WTC11 (cell line): ENCODE measurements around the gene BABAM2. TPM values are rescaled to one million over a fixed set of nuclear protein-coding genes. Genes with fewer than 3 reads are reported as not detected.

Experiments used
- ATAC-seq: fragments of 200-7000 bp; cut with Tn5 transposase; 2 replicates; pipeline ENCODE4 v1.10.0; 2021; ENCODE audit warnings: mild to moderate bottlenecking, moderate library complexity
- CTCF ChIA-PET: fragments of 300-600 bp; sonication (Branson Sonifier 250); formaldehyde crosslinking; loops from one replicate; lab custom pipeline; 2021; ENCODE audit warnings: antibody characterized with exemption; lab: Charles Lee
- POLR2A ChIA-PET: fragments of 350-600 bp; sonication (Branson Sonifier 250); formaldehyde crosslinking; loops from one replicate; lab custom pipeline; 2021; ENCODE audit warnings: antibody characterized with exemption; lab: Charles Lee
- DNase-seq: peaks from one replicate; pipeline ENCODE4 v3.0.0; 2021; ENCODE audit warnings: low spot score
- H3K27ac Mint-ChIP-seq: 2 replicates; pipeline ENCODE4 v1.8.0; 2021; ENCODE audit warnings: mixed read lengths
- H3K27me3 Mint-ChIP-seq: 2 replicates; pipeline ENCODE4 v1.8.0; 2021; ENCODE audit warnings: low read depth, mild to moderate bottlenecking, moderate library complexity, mixed read lengths
- H3K36me3 Mint-ChIP-seq: 2 replicates; pipeline ENCODE4 v1.8.0; 2021; ENCODE audit warnings: mixed read lengths
- H3K4me1 Mint-ChIP-seq: 2 replicates; pipeline ENCODE4 v1.8.0; 2022; ENCODE audit warnings: mixed read lengths
- H3K4me3 Mint-ChIP-seq: 2 replicates; pipeline ENCODE4 v1.8.0; 2021; ENCODE audit warnings: mild to moderate bottlenecking, moderate library complexity, mixed read lengths
- H3K9me3 Mint-ChIP-seq: 2 replicates; pipeline ENCODE4 v1.8.0; 2021; ENCODE audit warnings: mixed read lengths
- ELF4 ChIP-seq: sonication (generic); formaldehyde crosslinking; IDR thresholded peaks from 2 replicates; pipeline ENCODE4 v1.8.1; 2022; ENCODE audit warnings: low read depth, mild to moderate bottlenecking, moderate library complexity, missing genetic modification reagents
- FOXJ3 ChIP-seq: sonication (generic); formaldehyde crosslinking; IDR thresholded peaks from 2 replicates; pipeline ENCODE4 v1.9.0; 2021; ENCODE audit warnings: missing genetic modification reagents, mild to moderate bottlenecking, borderline replicate concordance
- GRHL2 ChIP-seq: fragments of 250-450 bp; sonication (Bioruptor Pico); IDR thresholded peaks from 2 replicates; pipeline ENCODE4 v1.8.0; 2022; ENCODE audit warnings: mild to moderate bottlenecking, moderate library complexity; ENCODE audit not compliant: insufficient replicate concordance, severe bottlenecking
- IRF1 ChIP-seq: sonication (generic); formaldehyde crosslinking; IDR thresholded peaks from 2 replicates; pipeline ENCODE4 v1.8.0; 2023; ENCODE audit warnings: missing genetic modification reagents
- JUN ChIP-seq: sonication (generic); formaldehyde crosslinking; IDR thresholded peaks from 2 replicates; pipeline ENCODE4 v1.8.0; 2023; ENCODE audit warnings: mild to moderate bottlenecking, missing genetic modification reagents
- KAT7 ChIP-seq: sonication (generic); formaldehyde crosslinking; IDR thresholded peaks from 2 replicates; pipeline ENCODE4 v1.8.1; 2023; ENCODE audit warnings: missing genetic modification reagents, mild to moderate bottlenecking, borderline replicate concordance
- NFATC4 ChIP-seq: fragments of 250-450 bp; sonication (Bioruptor Pico); IDR thresholded peaks from 2 replicates; pipeline ENCODE4 v1.9.0; 2021; ENCODE audit warnings: mild to moderate bottlenecking
- NR3C1 ChIP-seq: sonication (generic); formaldehyde crosslinking; conservative IDR thresholded peaks from 2 replicates; pipeline ENCODE4 v1.8.1; 2023; ENCODE audit warnings: low read depth, mild to moderate bottlenecking, missing genetic modification reagents
- SOX15 ChIP-seq: fragments of 250-450 bp; sonication (Bioruptor Pico); IDR thresholded peaks from 2 replicates; pipeline ENCODE4 v1.9.0; 2021; ENCODE audit warnings: mild to moderate bottlenecking
- ZBTB21 ChIP-seq: sonication (generic); formaldehyde crosslinking; IDR thresholded peaks from 2 replicates; pipeline ENCODE4 v1.8.1; 2023; ENCODE audit warnings: mild to moderate bottlenecking, missing genetic modification reagents, borderline replicate concordance
- ZNF138 ChIP-seq: sonication (generic); formaldehyde crosslinking; conservative IDR thresholded peaks from 2 replicates; pipeline ENCODE4 v1.8.1; 2022; ENCODE audit warnings: mild to moderate bottlenecking, moderate library complexity, missing genetic modification reagents
- ZNF219 ChIP-seq: sonication (generic); formaldehyde crosslinking; IDR thresholded peaks from 2 replicates; pipeline ENCODE4 v1.8.0; 2023; ENCODE audit warnings: missing genetic modification reagents, mild to moderate bottlenecking, borderline replicate concordance
- ZNF281 ChIP-seq: sonication (generic); formaldehyde crosslinking; IDR thresholded peaks from 2 replicates; pipeline ENCODE4 v1.8.0; 2023; ENCODE audit warnings: mild to moderate bottlenecking, missing genetic modification reagents
- ZNF396 ChIP-seq: fragments of 250-450 bp; sonication (Bioruptor Pico); IDR thresholded peaks from 2 replicates; pipeline ENCODE4 v1.8.0; 2021; ENCODE audit warnings: mild to moderate bottlenecking, moderate library complexity, borderline replicate concordance
- ZNF423 ChIP-seq: fragments of 250-450 bp; sonication (Bioruptor Pico); IDR thresholded peaks from 2 replicates; pipeline ENCODE4 v2.1.2; 2022; ENCODE audit warnings: mild to moderate bottlenecking, moderate library complexity
- total RNA-seq: library from RNA; stranded (reverse); gene quantifications from 3 replicates; pipeline ENCODE4 v1.2.3, GENCODE V29; 2021
- TF ChIP-seq, protein P1 (sequence below): sonication (generic); formaldehyde crosslinking; IDR thresholded peaks from 2 replicates; pipeline ENCODE4 v1.8.1; 2023; ENCODE audit warnings: mild to moderate bottlenecking, moderate library complexity, missing genetic modification reagents
- TF ChIP-seq, protein P2 (sequence below): sonication (generic); formaldehyde crosslinking; conservative IDR thresholded peaks from 2 replicates; pipeline ENCODE4 v1.8.1; 2022; ENCODE audit warnings: mild to moderate bottlenecking, missing genetic modification reagents
- TF ChIP-seq, protein P3 (sequence below): sonication (generic); formaldehyde crosslinking; IDR thresholded peaks from 2 replicates; pipeline ENCODE4 v1.8.0; 2022; ENCODE audit warnings: mild to moderate bottlenecking, missing genetic modification reagents
- TF ChIP-seq, protein P4 (sequence below): fragments of 250-450 bp; sonication (Bioruptor Pico); conservative IDR thresholded peaks from 2 replicates; pipeline ENCODE4 v1.9.0; 2021; ENCODE audit warnings: mild to moderate bottlenecking

The BABAM2 gene
- total RNA-seq, 1 experiment from 2014 or later, result 16.5 TPM

DNA sequence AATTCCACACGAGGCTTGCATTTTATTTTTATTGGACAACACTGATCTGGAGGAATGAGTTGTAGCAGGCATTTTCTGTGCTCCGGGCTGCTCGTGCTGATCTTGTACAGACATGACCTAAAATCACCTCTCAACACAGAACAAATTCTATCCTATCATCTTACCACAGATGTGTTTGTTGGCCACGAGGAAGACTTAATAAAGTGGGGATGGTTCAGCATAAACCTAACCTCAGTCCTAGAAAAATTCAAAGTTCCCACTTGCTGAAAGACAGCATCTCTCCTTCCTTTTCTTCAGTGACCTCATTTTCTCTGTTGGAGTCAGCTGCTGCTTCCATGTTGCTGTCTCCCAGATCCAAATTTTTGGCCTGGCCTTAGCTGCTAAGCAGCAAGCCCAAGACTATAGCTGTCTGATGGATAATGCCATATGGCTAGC lies 45.7 kb upstream of the BABAM2 start (continued):
- TF ChIP-seq IRF1 (CRISPR knock-in tag), result no peak

- Mint-ChIP-seq H3K9me3 (no peaks in the 10 kb centered on the region), H3K27me3 (peaks cover 5% of the 10 kb centered on the region), H3K4me1 (no peaks in the 10 kb centered on the region), H3K36me3 (no peaks in the 10 kb centered on the region), H3K27ac (no peak overlapping the region), H3K4me3 (no peak overlapping the region)
- CTCF ChIA-PET, result interaction anchor here (1.0 kb wide), 1 partner anchor 124 kb away, joined by 3 read pairs; no protein-coding TSS in a partner anchor
- TF ChIP-seq SOX15 (CRISPR knock-in tag) (no peak), NR3C1 (no peak)
- POLR2A ChIA-PET, result no interaction called here
- ATAC-seq (no peak), DNase-seq (no peak)
Observed at GRCh38 chr2:27847333-27847732, 43.2 kb upstream of the BABAM2 start.

- H3K9me3 Mint-ChIP-seq, result peaks cover 7% of the 10 kb centered on the region
- TF ChIP-seq, protein P1, sequence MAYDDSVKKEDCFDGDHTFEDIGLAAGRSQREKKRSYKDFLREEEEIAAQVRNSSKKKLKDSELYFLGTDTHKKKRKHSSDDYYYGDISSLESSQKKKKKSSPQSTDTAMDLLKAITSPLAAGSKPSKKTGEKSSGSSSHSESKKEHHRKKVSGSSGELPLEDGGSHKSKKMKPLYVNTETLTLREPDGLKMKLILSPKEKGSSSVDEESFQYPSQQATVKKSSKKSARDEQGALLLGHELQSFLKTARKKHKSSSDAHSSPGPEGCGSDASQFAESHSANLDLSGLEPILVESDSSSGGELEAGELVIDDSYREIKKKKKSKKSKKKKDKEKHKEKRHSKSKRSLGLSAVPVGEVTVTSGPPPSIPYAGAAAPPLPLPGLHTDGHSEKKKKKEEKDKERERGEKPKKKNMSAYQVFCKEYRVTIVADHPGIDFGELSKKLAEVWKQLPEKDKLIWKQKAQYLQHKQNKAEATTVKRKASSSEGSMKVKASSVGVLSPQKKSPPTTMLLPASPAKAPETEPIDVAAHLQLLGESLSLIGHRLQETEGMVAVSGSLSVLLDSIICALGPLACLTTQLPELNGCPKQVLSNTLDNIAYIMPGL (CRISPR knock-in tag), result no peak
- TF ChIP-seq NR3C1 (no peak), GRHL2 (CRISPR knock-in tag) (no peak), NFATC4 (CRISPR knock-in tag) (no peak), ZNF423 (no peak), IRF1 (CRISPR knock-in tag) (no peak), ZNF219 (CRISPR knock-in tag) (no peak), ZBTB21 (CRISPR knock-in tag) (no peak), KAT7 (CRISPR knock-in tag) (no peak), JUN (CRISPR knock-in tag) (no peak), ZNF138 (CRISPR knock-in tag) (no peak), ZNF281 (no peak), ZNF396 (CRISPR knock-in tag) (no peak), ELF4 (CRISPR knock-in tag) (no peak), FOXJ3 (CRISPR knock-in tag) (no peak)
- TF ChIP-seq, protein P2, sequence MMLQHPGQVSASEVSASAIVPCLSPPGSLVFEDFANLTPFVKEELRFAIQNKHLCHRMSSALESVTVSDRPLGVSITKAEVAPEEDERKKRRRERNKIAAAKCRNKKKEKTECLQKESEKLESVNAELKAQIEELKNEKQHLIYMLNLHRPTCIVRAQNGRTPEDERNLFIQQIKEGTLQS (CRISPR knock-in tag), result no peak
- TF ChIP-seq, protein P3, sequence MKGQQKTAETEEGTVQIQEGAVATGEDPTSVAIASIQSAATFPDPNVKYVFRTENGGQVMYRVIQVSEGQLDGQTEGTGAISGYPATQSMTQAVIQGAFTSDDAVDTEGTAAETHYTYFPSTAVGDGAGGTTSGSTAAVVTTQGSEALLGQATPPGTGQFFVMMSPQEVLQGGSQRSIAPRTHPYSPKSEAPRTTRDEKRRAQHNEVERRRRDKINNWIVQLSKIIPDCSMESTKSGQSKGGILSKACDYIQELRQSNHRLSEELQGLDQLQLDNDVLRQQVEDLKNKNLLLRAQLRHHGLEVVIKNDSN (CRISPR knock-in tag), result no peak
- TF ChIP-seq, protein P4, sequence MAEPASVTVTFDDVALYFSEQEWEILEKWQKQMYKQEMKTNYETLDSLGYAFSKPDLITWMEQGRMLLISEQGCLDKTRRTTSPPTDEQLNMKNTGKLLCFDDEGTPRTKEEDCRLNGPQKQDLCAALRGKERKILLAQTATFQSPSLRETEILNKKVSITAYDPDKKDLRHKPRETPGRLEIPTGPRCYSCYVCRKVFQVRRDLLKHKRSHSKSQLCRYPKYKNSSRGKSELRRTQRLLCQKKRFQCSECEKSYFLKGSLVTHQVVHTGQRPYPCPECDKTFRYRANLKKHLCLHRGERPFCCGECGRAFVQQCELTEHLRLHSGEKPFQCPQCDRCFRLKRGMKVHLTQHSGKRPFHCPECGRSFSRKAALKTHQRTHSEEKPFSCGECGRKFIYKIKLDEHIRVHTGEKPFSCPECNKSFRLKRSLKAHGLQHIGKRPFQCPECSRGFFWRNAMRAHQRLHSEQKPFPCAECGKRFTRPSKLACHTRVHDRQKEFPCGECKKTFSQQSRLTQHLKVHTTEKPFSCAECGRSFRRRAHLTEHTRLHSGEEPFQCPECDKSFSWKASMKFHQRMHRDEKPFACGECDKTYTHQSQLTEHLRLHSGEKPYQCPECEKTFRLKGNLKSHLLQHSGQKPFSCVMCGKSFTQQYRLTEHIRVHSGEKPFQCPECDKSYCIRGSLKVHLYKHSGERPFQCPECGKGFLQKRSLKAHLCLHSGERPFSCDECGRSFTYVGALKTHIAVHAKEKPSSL (CRISPR knock-in tag), result no peak
- ChIA-PET CTCF (interaction anchor here (0.5 to 0.7 kb wide), 3 partner anchors 146 to 227 kb away, joined by 3 to 4 read pairs (median 3); no protein-coding TSS in a partner anchor), POLR2A (interaction anchor here (0.6 to 0.7 kb wide), 2 partner anchors 83 to 95 kb away, joined by 3 to 5 read pairs; no protein-coding TSS in a partner anchor)
- H3K27me3 Mint-ChIP-seq, result peaks cover 5% of the 10 kb centered on the region
- H3K4me3 Mint-ChIP-seq, result no peak overlapping the region
- H3K4me1 Mint-ChIP-seq, result no peaks in the 10 kb centered on the region
- ATAC-seq (no peak), DNase-seq (no peak)
- no peaks in the 10 kb centered on the region for H3K36me3 Mint-ChIP-seq
- no peak overlapping the region for H3K27ac Mint-ChIP-seq
Observed at GRCh38 chr2:27849558-27850205, 40.8 kb upstream of the BABAM2 start.
